Mucosa of descending colon (tissue), 3 donors: ENCODE results near the gene TMEM91. TPM values are rescaled to one million over a fixed set of nuclear protein-coding genes. Genes with fewer than 3 reads are reported as not detected.

Experiments
- ATAC-seq: fragments of 200-7000 bp; cut with Tn5 transposase; one replicate; pipeline ENCODE4 v1.9.1; 2020; ENCODE audit warnings: mild to moderate bottlenecking, moderate library complexity
- DNase-seq, 3 donors: peaks; one replicate each; pipeline ENCODE4 v3.0.0-alpha.2; 2020
- H3K36me3 ChIP-seq: fragments of 200-600 bp; one replicate; pipeline ENCODE4 v1.8.0; 2021; ENCODE audit warnings: low read depth, mild to moderate bottlenecking
- H3K4me1 ChIP-seq: fragments of 200-600 bp; one replicate; pipeline ENCODE4 v1.8.0; 2021; ENCODE audit warnings: low read depth, mild to moderate bottlenecking
- H3K4me3 ChIP-seq: fragments of 200-600 bp; one replicate; pipeline ENCODE4 v1.8.0; 2021; ENCODE audit warnings: mild to moderate bottlenecking
- H3K9me3 ChIP-seq: fragments of 200-600 bp; one replicate; pipeline ENCODE4 v1.8.0; 2021; ENCODE audit warnings: mild to moderate bottlenecking
- CTCF ChIP-seq: fragments of 200-600 bp; IDR thresholded peaks from one replicate; pipeline ENCODE4 v1.8.0; 2022; ENCODE audit warnings: antibody characterized with exemption, mild to moderate bottlenecking
- intact Hi-C, 2 donors: fragments of 100-400 bp; cut with DNase I in 1 of 2; cut with micrococcal nuclease in 1 of 2; formaldehyde crosslinking; loops; one replicate each; pipeline versions ENCODE4 v1.11.0 to v1.11.1; 2022; cut with DNase I, micrococcal nuclease
- total RNA-seq, 3 donors: library from RNA; stranded (reverse); fragmentation: NEBNext Ultra II Directional in 2 of 3; extraction: Animal tissue kit (Norgen Biotek cat#: 25700) in 2 of 3; gene quantifications; one replicate each; pipeline versions ENCODE4 v1.2.1 to v1.2.4, GENCODE V29; 2021 to 2023
- donor health status: DM: no; HTN: no; CAD: no; lungs with moderate emphysema.
- donor health status: DM: no; HTN: no; CAD: no.
- donor health status: DM: no; HTN: yes; CAD: no.

Gene TMEM91
- total RNA-seq, 3 donors from 2014 or later, result 3.8 to 15.2 (median 5.6) TPM

- intact Hi-C loops, result no loop called here
- Histone ChIP-seq H3K4me1 (peaks cover 10% of the 10 kb centered on the region), H3K36me3 (no peaks in the 10 kb centered on the region), H3K4me3 (no peak overlapping the region), H3K9me3 (no peaks in the 10 kb centered on the region)
- ATAC-seq, result no peak
- TF ChIP-seq CTCF, result no peak
- DNase-seq, result no peak
Observed at GRCh38 chr19:41410336-41411054, 34.2 kb downstream of the TMEM91 start.

- no peak for ATAC-seq
- peaks cover 10% of the 10 kb centered on the region for H3K4me1 ChIP-seq
- DNase-seq, result no peak
- no peak overlapping the region for H3K4me3 ChIP-seq
- intact Hi-C loops, result no loop called here
- H3K9me3 ChIP-seq, result no peaks in the 10 kb centered on the region
- no peaks in the 10 kb centered on the region for H3K36me3 ChIP-seq
- TF ChIP-seq CTCF, result no peak
Observed at GRCh38 chr19:41411100-41411967, 35.0 kb downstream of the TMEM91 start.

- peaks cover 10% of the 10 kb centered on the region for H3K4me1 ChIP-seq
- no peak overlapping the region for H3K4me3 ChIP-seq
- no peaks in the 10 kb centered on the region for H3K9me3 ChIP-seq
- no peak for TF ChIP-seq CTCF
- ATAC-seq (no peak), DNase-seq (no peak)
- intact Hi-C loops, result no loop called here
- no peaks in the 10 kb centered on the region for H3K36me3 ChIP-seq
Observed at GRCh38 chr19:41411968-41412265, 35.6 kb downstream of the TMEM91 start.

- intact Hi-C loops, result no loop called here
- DNase-seq (no peak), ATAC-seq (no peak)
- H3K4me1 ChIP-seq, result peaks cover 10% of the 10 kb centered on the region
- H3K9me3 ChIP-seq, result no peaks in the 10 kb centered on the region
- H3K36me3 ChIP-seq, result no peaks in the 10 kb centered on the region
- H3K4me3 ChIP-seq, result no peak overlapping the region
- no peak for TF ChIP-seq CTCF
Observed at GRCh38 chr19:41412953-41413352, 36.6 kb downstream of the TMEM91 start.

GRCh38 chr19:41413947-41414346 is 37.6 kb downstream of the TMEM91 start:
- peaks cover 7% of the 10 kb centered on the region for H3K4me1 ChIP-seq
- intact Hi-C loops, result no loop called here
- H3K9me3 ChIP-seq, result no peaks in the 10 kb centered on the region
- DNase-seq, result no peak
- H3K4me3 ChIP-seq, result no peak overlapping the region
- no peak for ATAC-seq
- TF ChIP-seq CTCF, result no peak
- peaks cover 2% of the 10 kb centered on the region for H3K36me3 ChIP-seq
